ENCODE results near the gene FKBP8.
A peak's percentile ranks its signal among the peaks of the same experiment; 100 is the strongest.
"Not testable (repeated sequence)": the region's sequence is repeated elsewhere in the genome, so short reads cannot be mapped to it uniquely, and the experiment has no call there.

Gene FKBP8

GRCh38 chr19:18542941-18543813 is at the start of gene FKBP8:
TSS of gene FKBP8 (minus strand) at chr19:18543573. CDS start at chr19:18541970, 1,603 bp downstream.
- peak; percentile 92 to 95 for DNase-seq

GRCh38 chr19:18592732-18593131 is 49.4 kb upstream of the FKBP8 start:
- DNase-seq, result not testable (repeated sequence)

GRCh38 chr19:18591735-18592385 is 48.5 kb upstream of the FKBP8 start:
- no peak for DNase-seq

GRCh38 chr19:18590273-18591272 is 47.2 kb upstream of the FKBP8 start:
- DNase-seq, result no peak

- peak in 1 of 2 experiments; percentile 65 for DNase-seq
These were observed 46.3 kb upstream of the FKBP8 start for GRCh38 chr19:18589380-18590272.

- DNase-seq, result peak; percentile 91 to 93
These were observed 45.4 kb upstream of the FKBP8 start, which contains the start of gene REX1BD for GRCh38 chr19:18588611-18589379. TSS of gene REX1BD (plus strand) at chr19:18588798. CDS start at chr19:18588802, 4 bp downstream.

- DNase-seq, result no peak
These were observed 44.7 kb upstream of the FKBP8 start for GRCh38 chr19:18587962-18588610.

- no peak for DNase-seq
These were observed 44.2 kb upstream of the FKBP8 start for GRCh38 chr19:18587561-18587960.

- no peak for DNase-seq
These were observed 42.9 kb upstream of the FKBP8 start for GRCh38 chr19:18586306-18586705.

GRCh38 chr19:18580311-18580710 is 36.9 kb upstream of the FKBP8 start:
- DNase-seq, result no peak

GRCh38 chr19:18577365-18577914 is 34.1 kb upstream of the FKBP8 start:
- DNase-seq, result no peak

- no peak for DNase-seq
These were observed 33.0 kb upstream of the FKBP8 start for GRCh38 chr19:18576383-18576782.

GRCh38 chr19:18574691-18575291 is 31.4 kb upstream of the FKBP8 start:
- DNase-seq, result no peak

GRCh38 chr19:18571564-18572344 is 28.4 kb upstream of the FKBP8 start, which contains the start of gene UBA52:
TSS of gene UBA52 (plus strand) at chr19:18571857. CDS start at chr19:18573301, 1,444 bp downstream.
- DNase-seq, result peak; percentile 98 to 99

- no peak for DNase-seq
These were observed 25.0 kb upstream of the FKBP8 start for GRCh38 chr19:18568367-18568766.

- no peak for DNase-seq
These were observed 23.6 kb upstream of the FKBP8 start for GRCh38 chr19:18566953-18567352.

- no peak for DNase-seq
These were observed 18.7 kb upstream of the FKBP8 start for GRCh38 chr19:18562086-18562485.

GRCh38 chr19:18559685-18560084 is 16.3 kb upstream of the FKBP8 start:
- no peak for DNase-seq

- no peak for DNase-seq
These were observed 15.2 kb upstream of the FKBP8 start for GRCh38 chr19:18558604-18559003.
